SH-SY5Y (cell line): ENCODE data around the gene ANKRD29.

ENCODE experiments used
- GATA2 ChIP-seq: IDR thresholded peaks from 2 replicates; pipeline ENCODE4 v1.6.1; 2011; ENCODE audit warnings: mild to moderate bottlenecking, low read depth, low read length
- GATA3 ChIP-seq: IDR thresholded peaks from 2 replicates; pipeline ENCODE4 v1.6.1; 2011; ENCODE audit warnings: low read depth, mild to moderate bottlenecking, low read length, moderate library complexity

DNA sequence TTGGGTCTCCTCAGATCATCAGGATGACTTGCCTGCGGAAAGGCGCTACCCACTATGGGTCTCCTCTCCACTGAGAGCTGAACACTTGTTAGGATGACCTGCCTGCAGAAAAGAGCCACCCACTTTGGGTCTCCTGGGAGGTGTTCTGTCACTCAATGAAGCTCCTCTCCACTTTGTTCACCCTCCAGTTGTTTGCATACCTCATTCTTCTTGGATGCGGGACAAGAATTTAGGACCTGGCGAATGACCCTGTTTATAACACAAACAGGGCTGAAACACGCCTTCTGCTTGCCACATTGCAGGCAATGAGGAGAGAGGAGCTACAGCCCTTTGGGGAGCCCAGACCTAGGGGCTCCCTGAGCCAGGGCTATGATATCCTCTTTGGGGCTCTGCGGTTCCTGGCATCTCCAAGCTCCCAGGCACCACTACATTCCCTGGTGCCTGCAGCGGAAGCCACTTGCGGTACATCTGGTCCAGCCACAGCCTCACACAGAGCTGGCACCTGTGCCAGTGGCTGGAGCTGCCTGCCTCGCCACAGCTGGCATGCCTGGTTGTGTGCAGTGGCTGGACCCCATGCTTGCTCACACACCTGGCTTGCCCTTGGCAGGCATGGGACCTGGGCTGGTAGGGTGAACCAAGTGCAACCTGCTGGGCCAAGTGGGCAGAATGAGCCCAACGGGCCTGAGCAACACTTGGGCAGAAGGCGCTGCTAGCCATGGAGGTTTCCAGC lies 20.6 kb downstream of the ANKRD29 start:
- no peak for TF ChIP-seq GATA3
- no peak for TF ChIP-seq GATA2
